GM21528 (cell line): ENCODE data around the gene SCAF11.
"Not testable (repeated sequence)": the region's sequence is repeated elsewhere in the genome, so short reads cannot be mapped to it uniquely, and the experiment has no call there.

Experiments used
- ATAC-seq: cut with Tn5 transposase; IDR thresholded peaks from one replicate; pipeline ENCODE4 v1.9.1; 2021; ENCODE audit warnings: mild to moderate bottlenecking, moderate library complexity; ENCODE audit not compliant: unreplicated experiment, low FRiP score

Gene SCAF11

GRCh38 chr12:45990468-45991283, at the start of gene SCAF11:
Gene SCAF11, minus strand, starts transcription at chr12:45990574. Its CDS starts 26,407 bp downstream, at chr12:45964167.
- peak; percentile 68 for ATAC-seq

- not testable (repeated sequence) for ATAC-seq
Observed at GRCh38 chr12:46037066-46037465, 46.7 kb upstream of the SCAF11 start.

GRCh38 chr12:46027172-46027571, 36.8 kb upstream of the SCAF11 start:
- no peak for ATAC-seq

GRCh38 chr12:46024099-46024498, 33.7 kb upstream of the SCAF11 start:
- ATAC-seq = no peak

GRCh38 chr12:46020768-46021167, 30.4 kb upstream of the SCAF11 start:
- ATAC-seq = no peak

GRCh38 chr12:46018712-46019111, 28.3 kb upstream of the SCAF11 start:
- not testable (repeated sequence) for ATAC-seq

- ATAC-seq = not testable (repeated sequence)
Observed at GRCh38 chr12:46017866-46018375, 27.5 kb upstream of the SCAF11 start.

- ATAC-seq = no peak
Observed at GRCh38 chr12:46005823-46006222, 15.4 kb upstream of the SCAF11 start.

- ATAC-seq = no peak
Observed at GRCh38 chr12:46005151-46005797, 14.9 kb upstream of the SCAF11 start.

- no peak for ATAC-seq
Observed at GRCh38 chr12:46004715-46005114, 14.3 kb upstream of the SCAF11 start.

GRCh38 chr12:46000076-46000475, 9.7 kb upstream of the SCAF11 start:
- not testable (repeated sequence) for ATAC-seq

GRCh38 chr12:45994736-45995135, 4.4 kb upstream of the SCAF11 start:
- ATAC-seq = no peak

GRCh38 chr12:45991284-45992249, 1.2 kb upstream of the SCAF11 start:
- ATAC-seq = peak; percentile 22

GRCh38 chr12:45989721-45990467, 480 bp downstream of the SCAF11 start:
- ATAC-seq = peak; percentile 34

- no peak for ATAC-seq
Observed at GRCh38 chr12:45989287-45989686, 1.1 kb downstream of the SCAF11 start.

GRCh38 chr12:45988264-45988663, 2.1 kb downstream of the SCAF11 start:
- ATAC-seq = no peak

GRCh38 chr12:45987340-45987727, 3.0 kb downstream of the SCAF11 start:
- ATAC-seq = no peak

GRCh38 chr12:45986641-45987339, 3.6 kb downstream of the SCAF11 start:
- no peak for ATAC-seq
